ENCODE data around the gene ARHGAP27.
"Not testable (repeated sequence)": the region's sequence is repeated elsewhere in the genome, so short reads cannot be mapped to it uniquely, and the experiment has no call there.

ARHGAP27 gene

DNA sequence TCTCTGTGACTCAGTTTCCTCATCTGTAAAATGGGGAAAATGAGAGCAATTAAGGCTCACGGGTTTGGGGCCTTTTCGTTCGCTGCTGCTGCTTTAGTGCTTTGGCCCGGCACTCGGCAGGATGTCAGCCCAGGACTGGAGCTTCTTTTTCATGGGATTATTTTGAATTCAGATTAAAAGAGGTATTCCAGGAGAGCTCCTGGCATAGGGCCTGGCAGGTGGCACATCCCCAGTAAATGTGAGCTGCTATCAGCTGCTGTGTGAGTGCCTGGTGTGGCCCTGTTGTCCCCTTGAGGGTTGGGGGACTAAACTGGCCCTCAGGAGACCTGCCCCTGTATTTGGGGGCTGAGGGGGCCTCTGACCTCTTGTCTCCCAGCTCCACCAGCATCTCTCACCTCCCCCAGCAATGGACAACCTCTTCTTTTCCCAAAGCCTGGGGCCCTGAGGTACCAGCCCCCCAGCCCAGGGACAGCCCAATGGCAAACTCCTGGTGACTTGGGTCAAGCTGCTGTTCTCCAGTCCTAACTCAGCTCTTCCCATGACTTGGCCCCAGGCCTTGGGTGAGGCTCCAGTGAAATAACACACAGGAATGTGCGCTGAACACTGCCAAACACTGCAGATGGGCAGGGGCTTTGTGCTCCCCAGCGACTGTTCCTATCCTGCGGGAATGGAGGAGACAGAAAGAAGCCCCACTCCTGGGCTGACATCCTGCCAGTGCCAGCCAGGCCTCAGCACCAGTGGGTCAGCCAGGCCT is 14.4 kb upstream of the ARHGAP27 start:
- not testable (repeated sequence) for DNase-seq (ENCODE audit: low spot score)

GRCh38 chr17:45445901-45446743 is 13.5 kb upstream of the ARHGAP27 start:
- not testable (repeated sequence) for DNase-seq (ENCODE audit: low spot score)

DNA sequence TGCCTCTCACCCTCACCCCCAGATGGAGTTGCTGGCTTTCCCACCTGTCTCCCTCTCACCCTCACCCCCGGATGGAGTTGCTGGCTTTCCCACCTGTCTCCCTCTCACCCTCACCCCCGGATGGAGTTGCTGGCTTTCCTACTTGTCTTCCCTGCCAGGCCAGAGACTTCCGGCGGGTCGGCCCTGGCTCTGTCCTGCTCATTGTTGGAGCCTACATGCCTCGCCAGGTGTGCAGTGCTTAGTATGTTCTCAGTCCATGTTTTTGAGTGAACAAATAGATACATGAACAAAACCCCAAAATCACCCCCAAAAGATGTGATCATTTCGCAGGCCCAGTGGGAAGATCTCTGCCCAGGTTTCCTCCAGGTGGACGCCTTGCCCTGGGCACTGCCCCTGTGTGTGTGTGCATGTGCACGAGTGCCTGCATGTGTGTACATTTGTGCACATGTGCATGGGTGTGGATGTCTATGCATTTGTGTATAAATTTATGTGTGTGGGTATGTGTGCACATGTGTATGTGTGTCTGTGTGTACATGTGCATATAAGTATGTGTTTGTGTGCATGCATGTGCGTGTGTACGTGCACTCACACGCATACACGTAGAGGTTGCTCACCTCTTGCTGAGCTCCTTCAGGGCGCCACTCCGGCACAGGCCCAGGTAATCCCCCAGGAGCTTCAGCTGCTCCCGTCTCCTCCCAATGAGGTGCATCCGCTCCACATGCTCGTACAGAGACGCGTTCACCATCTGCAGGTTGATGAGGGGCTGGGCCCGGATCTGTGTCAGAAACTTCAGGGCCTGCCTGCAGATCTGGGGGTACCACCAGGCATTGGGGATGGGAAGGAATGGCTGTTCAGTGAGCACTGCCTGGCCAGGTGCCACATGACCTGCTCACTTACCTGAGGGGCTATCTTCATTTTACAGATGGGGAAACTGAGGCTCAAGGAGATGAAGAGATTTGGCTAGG is 12.5 kb upstream of the ARHGAP27 start:
- not testable (repeated sequence) for DNase-seq (ENCODE audit: low spot score)

GRCh38 chr17:45444301-45444700 is 11.6 kb upstream of the ARHGAP27 start:
- not testable (repeated sequence) for DNase-seq (ENCODE audit: low spot score)

GRCh38 chr17:45443371-45444260 is 10.9 kb upstream of the ARHGAP27 start:
- not testable (repeated sequence) for DNase-seq (ENCODE audit: low spot score)

DNA sequence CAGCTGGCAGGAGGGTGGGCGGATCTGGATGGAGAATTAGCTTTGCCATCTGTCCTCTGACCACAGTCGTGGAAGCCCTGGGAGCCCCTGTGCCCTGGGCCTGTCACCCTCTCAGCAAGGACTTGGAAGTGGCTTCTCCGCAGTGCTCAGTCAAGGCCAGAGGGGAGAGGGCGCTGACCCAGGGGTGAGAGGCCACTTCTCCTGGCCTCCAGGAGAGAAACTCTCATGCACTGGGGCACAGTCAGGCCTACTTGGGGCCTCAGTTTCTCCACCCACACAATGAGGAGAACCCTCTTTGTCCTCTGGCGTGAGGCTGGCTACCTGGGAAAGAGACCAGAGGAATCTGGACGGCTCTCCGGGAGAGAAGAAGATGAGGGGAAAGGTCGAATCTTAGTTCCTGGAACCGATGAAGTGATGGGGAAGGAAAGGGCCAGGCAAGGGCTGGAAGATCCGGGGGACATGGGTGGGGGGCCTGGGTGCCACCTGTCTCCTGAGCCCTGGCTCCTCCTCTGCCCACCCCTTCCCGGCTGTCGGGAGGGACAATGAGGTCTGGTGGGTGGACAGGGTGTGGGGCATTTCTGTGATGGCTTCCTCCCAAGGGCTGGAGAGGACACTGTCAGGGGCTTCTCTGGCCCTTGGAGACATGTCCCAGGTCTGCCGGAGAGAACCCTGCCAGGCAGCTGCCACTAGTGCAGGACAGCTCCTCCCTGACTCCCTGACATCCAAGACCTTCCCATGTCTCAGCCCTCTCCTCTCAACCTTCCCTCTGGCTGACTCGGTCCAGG is 9.0 kb upstream of the ARHGAP27 start:
- no peak for DNase-seq (ENCODE audit: low spot score)

DNA sequence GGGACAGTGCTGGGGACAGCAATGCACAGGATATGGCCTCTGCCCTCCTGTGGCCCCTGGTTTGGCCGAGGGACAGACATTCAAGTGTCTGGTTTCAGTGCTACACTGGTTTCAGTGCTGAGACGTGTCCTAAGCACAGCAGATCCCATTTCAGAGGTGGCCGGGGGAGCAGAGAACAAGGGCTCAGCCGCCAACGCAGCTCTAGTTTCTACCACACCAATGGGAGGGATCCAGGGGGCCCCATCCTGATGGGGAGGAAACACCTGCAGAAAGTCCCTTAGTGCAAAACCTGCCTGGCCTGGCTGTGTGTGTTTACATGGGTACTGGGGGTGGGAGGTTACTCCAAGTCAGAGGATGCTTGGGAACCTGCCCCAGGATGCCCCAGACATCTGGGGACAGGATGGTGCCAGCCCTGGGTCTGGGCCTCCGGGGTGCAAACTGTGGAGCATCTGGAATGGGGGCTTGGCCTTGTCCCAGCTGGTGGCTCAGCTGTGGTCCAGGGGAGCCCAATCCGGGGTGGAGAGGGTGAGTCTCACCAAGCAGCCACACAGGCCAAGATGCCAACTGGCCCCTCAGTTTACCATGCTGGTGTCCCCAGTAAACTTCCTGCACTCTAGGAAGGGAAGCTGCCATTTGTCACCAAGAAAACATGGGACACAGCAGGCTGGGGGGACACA is 8.3 kb upstream of the ARHGAP27 start:
- DNase-seq (ENCODE audit: low spot score) = peak; percentile 37

GRCh38 chr17:45440161-45440778 is 7.6 kb upstream of the ARHGAP27 start:
- DNase-seq (ENCODE audit: low spot score) = peak; percentile 60

- DNase-seq (ENCODE audit: low spot score) = no peak
These were observed 6.4 kb upstream of the ARHGAP27 start for GRCh38 chr17:45438931-45439610.

DNA sequence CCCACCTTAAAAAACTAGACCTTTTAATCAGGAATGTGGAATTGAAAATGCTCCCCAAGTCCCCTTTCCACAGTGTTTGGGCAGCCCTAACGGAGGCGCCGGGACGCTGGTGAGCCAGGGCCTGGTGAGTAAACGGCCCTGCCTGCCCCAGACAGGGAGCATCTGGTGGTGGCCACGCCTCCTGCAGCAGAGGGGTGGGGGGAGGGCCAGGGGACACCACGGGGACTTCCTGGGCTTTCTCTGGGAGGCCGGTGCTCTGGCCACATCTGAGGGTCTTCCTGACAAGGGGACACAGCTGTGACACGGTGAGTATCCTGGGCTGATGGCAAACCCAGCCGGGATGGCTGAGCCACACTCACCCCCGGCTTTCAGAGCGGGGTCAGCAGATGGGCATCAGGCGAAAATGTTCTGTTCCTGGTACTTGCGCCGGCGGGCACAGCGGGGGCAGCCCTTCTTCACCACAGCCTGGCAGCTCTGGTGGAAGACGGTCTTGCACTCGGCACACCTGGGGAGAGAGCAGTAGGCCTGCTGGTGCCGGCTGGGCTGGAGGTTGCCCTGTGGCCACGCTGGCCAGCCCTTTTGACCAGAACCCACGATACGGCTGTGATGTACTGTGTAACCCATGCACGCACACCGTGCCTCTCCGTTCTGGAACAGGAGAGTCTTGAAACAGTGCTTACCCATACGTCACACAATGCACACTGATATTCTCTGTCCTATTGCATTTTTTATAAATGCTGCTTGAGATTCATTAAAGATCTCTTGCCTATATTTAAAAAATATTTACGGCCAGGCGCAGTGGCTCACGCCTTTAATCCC is 5.0 kb upstream of the ARHGAP27 start:
- peak; percentile 50 for DNase-seq (ENCODE audit: low spot score)

GRCh38 chr17:45436625-45437464 is 4.2 kb upstream of the ARHGAP27 start:
- DNase-seq (ENCODE audit: low spot score) = no peak

DNA sequence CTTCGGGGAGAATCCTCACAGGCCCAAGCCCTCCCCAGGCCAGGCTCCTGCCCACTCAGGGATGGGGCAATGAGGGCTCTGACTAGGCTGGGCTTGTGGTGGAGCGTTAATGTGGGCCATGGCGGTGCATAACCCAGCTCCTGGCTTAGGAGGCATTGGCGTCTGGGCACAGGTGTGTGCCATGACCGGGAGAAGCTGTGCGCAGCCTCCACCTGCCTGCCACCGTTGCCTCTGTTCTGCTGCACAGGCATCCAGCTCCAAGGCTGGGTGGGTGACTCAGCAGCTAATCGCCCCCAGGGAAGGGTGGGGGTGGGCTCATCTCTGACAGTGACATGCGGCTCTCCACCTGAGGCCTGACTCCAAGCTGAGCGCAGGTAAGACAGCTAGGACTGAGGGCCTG is 3.5 kb upstream of the ARHGAP27 start:
- no peak for DNase-seq (ENCODE audit: low spot score)

- no peak for DNase-seq (ENCODE audit: low spot score)
These were observed 2.8 kb upstream of the ARHGAP27 start for GRCh38 chr17:45435481-45435880.

DNA sequence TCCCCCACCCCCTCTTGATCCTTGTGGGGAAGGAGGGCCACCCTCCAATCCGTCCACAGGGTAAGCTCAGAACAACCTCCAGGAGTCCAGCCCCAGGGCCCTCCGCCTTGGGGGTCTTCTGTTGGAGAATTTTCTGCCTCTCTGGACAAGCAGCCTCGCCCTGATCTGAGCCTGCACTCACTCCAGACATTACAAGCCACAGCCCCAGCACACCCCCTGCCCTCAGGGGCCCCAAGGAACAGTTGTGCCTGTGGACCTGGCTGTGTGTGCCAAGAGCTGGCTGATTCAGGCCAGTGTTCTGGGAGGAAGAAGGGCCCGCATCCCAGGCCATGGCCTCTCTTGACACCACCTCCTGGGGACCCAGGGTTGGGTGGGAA is 477 bp upstream of the ARHGAP27 start:
- DNase-seq (ENCODE audit: low spot score) = no peak

DNA sequence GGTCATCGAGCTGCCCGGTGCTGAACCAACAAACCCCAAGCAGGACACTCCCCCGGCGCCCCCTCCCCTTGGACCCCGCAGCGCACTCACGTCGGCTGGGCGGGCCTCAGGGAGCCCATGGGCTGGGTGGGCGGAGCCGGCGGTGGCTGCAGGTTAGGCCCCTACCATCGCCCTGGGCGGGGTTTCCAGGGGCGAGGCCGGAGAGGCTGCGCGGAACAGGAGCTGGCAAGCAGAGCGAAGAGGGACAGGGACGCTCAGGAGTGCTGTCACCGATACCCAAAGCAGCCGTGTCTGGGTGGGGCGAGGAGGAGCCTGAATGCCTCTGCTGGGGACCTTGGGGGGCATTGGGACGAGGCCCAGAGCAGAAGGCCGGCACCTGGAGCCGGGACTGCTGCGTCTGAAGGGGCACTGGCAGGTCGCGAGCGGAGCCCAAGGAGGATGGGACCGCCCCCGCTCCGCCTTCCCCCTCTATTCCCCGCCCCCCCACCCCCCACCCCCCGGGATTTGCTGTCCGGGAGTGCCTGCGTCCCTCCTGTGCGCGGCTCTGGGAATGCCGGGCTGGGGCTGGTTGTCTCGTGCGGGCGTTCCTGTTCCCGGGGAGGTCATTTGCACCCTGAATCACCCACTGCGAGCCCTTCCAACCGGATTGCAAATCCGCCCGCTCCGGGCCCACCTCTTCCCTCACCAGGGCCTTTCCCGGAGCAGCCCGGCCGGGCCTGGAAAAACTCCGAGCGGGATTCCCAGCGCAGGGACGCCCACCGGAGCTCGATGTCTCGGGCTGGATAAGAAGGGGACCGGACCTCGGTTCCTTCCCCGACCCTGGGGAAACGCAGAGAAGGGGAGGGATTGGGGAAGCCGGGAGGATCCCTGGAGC is 902 bp downstream of the ARHGAP27 start:
- DNase-seq (ENCODE audit: low spot score) = peak; percentile 94

All from iPS-NIHi11 (cell line).